ENCODE data around the gene AXIN2. TPM values are rescaled to one million over a fixed set of nuclear protein-coding genes. Genes with fewer than 3 reads are reported as not detected.

AXIN2 gene
- total RNA-seq, 1 donor from 2014 or later: 0.27 TPM

DNA sequence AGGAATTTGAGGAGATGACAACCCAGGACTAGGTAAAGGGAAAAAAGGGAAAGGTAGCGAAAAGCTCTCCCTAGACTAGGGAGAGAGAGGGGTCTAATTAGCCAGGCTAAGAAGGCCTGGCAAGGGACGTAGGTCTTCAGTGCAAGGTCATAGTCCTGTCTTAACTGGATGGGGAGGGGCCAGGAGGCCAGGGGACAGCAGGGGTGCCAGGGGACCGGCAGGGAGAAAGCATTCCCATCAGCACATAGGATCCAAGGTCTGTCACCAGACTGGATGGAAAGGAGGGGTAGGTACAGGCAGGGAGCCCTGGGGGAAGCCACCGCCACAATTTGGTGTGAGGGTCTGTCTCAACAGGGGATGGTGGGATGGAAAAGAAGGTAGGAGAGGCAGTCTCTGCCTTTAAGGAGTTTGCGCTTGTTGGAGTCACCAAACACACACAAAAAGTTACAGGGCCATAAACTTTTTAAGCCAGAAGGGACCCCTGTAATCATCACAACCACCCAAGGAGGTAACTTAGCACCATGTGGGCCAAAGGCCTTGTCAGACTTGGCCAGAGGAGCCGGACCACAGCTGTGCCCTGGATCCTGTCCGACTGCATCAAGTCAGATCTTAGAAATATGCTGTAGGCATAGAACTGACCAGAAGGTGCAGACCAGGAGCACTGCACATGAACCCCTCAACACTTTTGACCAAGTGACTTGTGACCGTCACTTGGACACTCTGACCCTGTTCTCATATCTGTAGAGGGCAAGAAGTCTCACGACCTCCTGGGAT lies 10.0 kb downstream of the AXIN2 start:
- Mint-ChIP-seq H3K4me3 (no peak overlapping the region), H3K36me3 (ENCODE audit: low read depth) (no peaks in the 10 kb centered on the region), H3K27me3 (peaks cover 8% of the 10 kb centered on the region), H3K4me1 (no peaks in the 10 kb centered on the region), H3K27ac (no peak overlapping the region), H3K9me3 (no peaks in the 10 kb centered on the region)
- intact Hi-C loops (cut with micrococcal nuclease): loop anchor here (10.0 kb wide), 1 partner anchor 317 kb away; no protein-coding TSS in a partner anchor
- DNase-seq (no peak), ATAC-seq (ENCODE audit: low read depth) (no peak)
- POLR2A ChIA-PET: no interaction called here
- CTCF ChIA-PET: no interaction called here
- TF ChIP-seq, protein P1, sequence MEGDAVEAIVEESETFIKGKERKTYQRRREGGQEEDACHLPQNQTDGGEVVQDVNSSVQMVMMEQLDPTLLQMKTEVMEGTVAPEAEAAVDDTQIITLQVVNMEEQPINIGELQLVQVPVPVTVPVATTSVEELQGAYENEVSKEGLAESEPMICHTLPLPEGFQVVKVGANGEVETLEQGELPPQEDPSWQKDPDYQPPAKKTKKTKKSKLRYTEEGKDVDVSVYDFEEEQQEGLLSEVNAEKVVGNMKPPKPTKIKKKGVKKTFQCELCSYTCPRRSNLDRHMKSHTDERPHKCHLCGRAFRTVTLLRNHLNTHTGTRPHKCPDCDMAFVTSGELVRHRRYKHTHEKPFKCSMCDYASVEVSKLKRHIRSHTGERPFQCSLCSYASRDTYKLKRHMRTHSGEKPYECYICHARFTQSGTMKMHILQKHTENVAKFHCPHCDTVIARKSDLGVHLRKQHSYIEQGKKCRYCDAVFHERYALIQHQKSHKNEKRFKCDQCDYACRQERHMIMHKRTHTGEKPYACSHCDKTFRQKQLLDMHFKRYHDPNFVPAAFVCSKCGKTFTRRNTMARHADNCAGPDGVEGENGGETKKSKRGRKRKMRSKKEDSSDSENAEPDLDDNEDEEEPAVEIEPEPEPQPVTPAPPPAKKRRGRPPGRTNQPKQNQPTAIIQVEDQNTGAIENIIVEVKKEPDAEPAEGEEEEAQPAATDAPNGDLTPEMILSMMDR (IDR thresholded peaks at IDR 0.05): no peak

DNA sequence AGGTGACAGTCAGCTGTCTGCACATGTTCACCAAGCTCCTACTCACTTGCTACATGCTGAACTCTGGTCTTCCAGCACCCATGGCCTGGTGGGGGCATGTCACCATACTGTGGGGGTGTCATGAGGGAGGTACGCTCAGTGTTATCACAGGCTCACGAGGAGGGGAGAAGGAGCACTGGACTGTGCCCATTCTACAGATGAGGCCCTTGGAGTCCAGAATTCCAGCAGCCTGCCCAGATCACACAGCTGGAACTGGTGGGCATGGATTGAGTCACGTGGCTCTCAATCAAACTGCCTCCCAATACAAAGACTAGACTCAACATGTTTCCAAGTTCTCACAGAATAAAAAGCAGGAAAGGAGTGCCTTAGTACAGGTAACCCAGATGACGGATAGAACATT lies 10.7 kb downstream of the AXIN2 start:
- H3K27me3 Mint-ChIP-seq: peaks cover 8% of the 10 kb centered on the region
- POLR2A ChIA-PET: no interaction called here
- no peak overlapping the region for H3K27ac Mint-ChIP-seq
- no peaks in the 10 kb centered on the region for H3K4me1 Mint-ChIP-seq
- ATAC-seq (ENCODE audit: low read depth) (no peak), DNase-seq (no peak)
- H3K4me3 Mint-ChIP-seq: no peak overlapping the region
- intact Hi-C loops (cut with micrococcal nuclease): loop anchor here (10.0 kb wide), 1 partner anchor 316 kb away; no protein-coding TSS in a partner anchor
- CTCF ChIA-PET: no interaction called here
- no peaks in the 10 kb centered on the region for H3K9me3 Mint-ChIP-seq
- TF ChIP-seq, protein P1 (IDR thresholded peaks at IDR 0.05): no peak
- H3K36me3 Mint-ChIP-seq (ENCODE audit: low read depth): no peaks in the 10 kb centered on the region

DNA sequence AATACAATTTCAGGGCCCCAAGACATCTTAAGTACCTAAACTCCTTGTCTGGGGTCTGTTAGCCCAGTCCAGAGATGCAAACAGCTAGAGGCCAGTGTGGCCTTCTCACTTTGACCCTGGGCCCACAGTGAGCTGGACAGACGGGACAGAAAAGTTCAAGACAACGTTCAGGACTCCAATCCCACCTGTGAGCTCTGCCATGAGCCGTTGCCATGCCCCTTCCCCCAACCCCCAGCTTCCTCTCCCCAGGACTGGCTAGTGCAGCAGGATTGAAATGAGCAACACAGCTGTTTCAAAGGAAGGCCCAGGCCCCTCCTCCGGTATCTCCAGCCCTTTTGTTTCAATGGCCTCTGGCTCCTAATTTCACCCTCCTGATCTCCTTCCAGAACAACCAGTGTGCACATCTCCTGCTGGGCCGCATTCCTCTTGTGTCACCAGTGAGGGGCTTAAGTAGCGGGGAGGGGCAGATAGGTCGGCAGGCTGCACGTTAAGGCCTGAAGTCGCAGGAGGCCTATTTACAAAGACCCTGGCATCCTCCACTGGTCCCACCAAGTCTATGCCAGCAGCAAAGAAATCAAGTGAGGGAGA lies 11.3 kb downstream of the AXIN2 start:
- DNase-seq (no peak), ATAC-seq (ENCODE audit: low read depth) (no peak)
- no peaks in the 10 kb centered on the region for H3K36me3 Mint-ChIP-seq (ENCODE audit: low read depth)
- no peaks in the 10 kb centered on the region for H3K4me1 Mint-ChIP-seq
- no peak overlapping the region for H3K27ac Mint-ChIP-seq
- TF ChIP-seq, protein P1 (IDR thresholded peaks at IDR 0.05): no peak
- intact Hi-C loops (cut with micrococcal nuclease): loop anchor here (10.0 kb wide), 1 partner anchor 315 kb away; no protein-coding TSS in a partner anchor
- no peak overlapping the region for H3K4me3 Mint-ChIP-seq
- ChIA-PET CTCF (no interaction called here), POLR2A (no interaction called here)
- H3K9me3 Mint-ChIP-seq: no peaks in the 10 kb centered on the region
- peaks cover 8% of the 10 kb centered on the region for H3K27me3 Mint-ChIP-seq

DNA sequence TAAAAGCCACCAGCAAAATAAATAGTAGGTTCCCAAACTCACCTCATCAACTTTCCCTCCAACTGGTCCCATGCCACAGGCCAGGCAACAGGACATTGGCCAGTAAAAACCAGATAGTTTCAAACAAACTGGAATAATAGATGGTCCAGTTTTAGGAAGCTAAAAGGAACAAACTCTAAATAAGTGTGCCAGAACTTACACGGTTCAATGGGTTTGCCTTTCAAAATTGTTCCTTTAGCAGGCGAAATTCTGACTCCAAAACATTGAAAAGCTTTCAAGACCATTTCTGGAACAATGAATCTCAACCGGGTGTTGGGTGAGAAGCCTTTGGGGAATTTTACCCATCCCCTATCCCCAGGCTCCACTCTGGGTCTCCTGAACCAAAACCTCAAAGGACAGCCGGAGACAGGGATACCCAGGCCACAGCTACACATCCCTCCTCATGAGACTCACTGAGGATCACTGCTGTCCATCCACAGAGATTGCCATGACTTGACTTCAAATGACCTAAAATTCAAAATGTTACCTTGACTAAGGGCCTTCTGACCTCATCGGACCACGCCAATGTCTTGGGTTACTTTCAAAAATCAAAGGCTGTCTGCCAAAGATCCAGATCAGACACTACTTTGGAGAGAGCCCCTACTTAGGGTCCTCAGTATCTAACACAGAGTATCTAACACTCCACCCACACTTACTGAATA lies 13.0 kb downstream of the AXIN2 start:
- no peak overlapping the region for H3K27ac Mint-ChIP-seq
- peaks cover 4% of the 10 kb centered on the region for H3K27me3 Mint-ChIP-seq
- TF ChIP-seq, protein P1 (IDR thresholded peaks at IDR 0.05): no peak
- ATAC-seq (ENCODE audit: low read depth) (no peak), DNase-seq (no peak)
- no peaks in the 10 kb centered on the region for H3K4me1 Mint-ChIP-seq
- H3K9me3 Mint-ChIP-seq: no peaks in the 10 kb centered on the region
- CTCF ChIA-PET: no interaction called here
- no peaks in the 10 kb centered on the region for H3K36me3 Mint-ChIP-seq (ENCODE audit: low read depth)
- POLR2A ChIA-PET: no interaction called here
- intact Hi-C loops (cut with micrococcal nuclease): no loop called here
- no peak overlapping the region for H3K4me3 Mint-ChIP-seq

DNA sequence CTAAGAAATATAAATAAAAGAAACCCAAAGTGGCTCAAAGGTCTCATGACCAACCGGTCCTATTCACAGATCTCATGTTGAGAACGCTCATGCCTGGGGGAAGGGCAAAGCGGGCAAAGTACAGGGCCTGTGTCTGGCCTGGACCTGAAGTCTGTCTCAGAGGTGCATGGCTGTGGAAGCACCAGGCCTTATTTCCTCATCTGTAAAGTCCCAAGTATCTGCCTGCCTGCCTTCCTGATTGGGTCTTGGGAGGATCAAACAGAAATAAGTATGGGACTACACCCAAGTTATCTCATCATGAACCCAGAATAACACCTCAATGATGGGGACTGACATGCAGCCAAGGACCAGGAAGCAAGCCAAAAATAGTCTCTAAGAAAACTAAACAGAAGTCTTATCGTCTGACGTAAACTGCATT lies 14.2 kb downstream of the AXIN2 start:
- H3K27ac Mint-ChIP-seq: no peak overlapping the region
- no peaks in the 10 kb centered on the region for H3K9me3 Mint-ChIP-seq
- peaks cover 4% of the 10 kb centered on the region for H3K27me3 Mint-ChIP-seq
- no peak for ATAC-seq (ENCODE audit: low read depth)
- TF ChIP-seq, protein P1 (IDR thresholded peaks at IDR 0.05): no peak
- H3K36me3 Mint-ChIP-seq (ENCODE audit: low read depth): no peaks in the 10 kb centered on the region
- no peak for DNase-seq
- CTCF ChIA-PET: no interaction called here
- POLR2A ChIA-PET: no interaction called here
- intact Hi-C loops (cut with micrococcal nuclease): no loop called here
- H3K4me3 Mint-ChIP-seq: no peak overlapping the region
- no peaks in the 10 kb centered on the region for H3K4me1 Mint-ChIP-seq
